ENCODE measurements around the gene OGDH. TPM values are rescaled to one million over a fixed set of nuclear protein-coding genes. Genes with fewer than 3 reads are reported as not detected.

The OGDH gene
- total and polyA plus RNA-seq, 2 of the 13 experiments (the other 11 are each of a cell fraction or from before 2014, with no cell fraction given), result 17.4 to 25.4 TPM

- DNase-seq (ENCODE audit: low spot score) (no peak), FAIRE-seq (no peak), ATAC-seq (peak; percentile 81)
- Histone ChIP-seq H3K4me3 (replicated peaks in 1 of 3; ENCODE audit: insufficient read depth in 1 of 3, low read depth in 2 of 3, low read length in 3 of 3) (no peak overlapping the region), H3K9me3 (ENCODE audit: low read length) (no peaks in the 10 kb centered on the region), H3K27ac (ENCODE audit: extremely low read length, insufficient read depth, low read length) (no peak overlapping the region), H3K4me1 (ENCODE audit: insufficient read depth, low read length) (0 out of 2 replicates have a peak, but pooled peaks cover 6% of the 10 kb centered on the region), H3K36me3 (replicated peaks in 1 of 2; ENCODE audit: control insufficient read depth in 1 of 2, insufficient read depth in 2 of 2, low read length in 2 of 2) (no peaks in the 10 kb centered on the region), H4K20me1 (ENCODE audit: insufficient read depth, low read length) (no peaks in the 10 kb centered on the region), H2AFZ (ENCODE audit: low read length) (peak overlapping the region; percentile 51), H3K4me2 (ENCODE audit: low read depth, low read length) (peak overlapping the region; percentile 38; the same call in 1 of the 2 replicates), H3K79me2 (ENCODE audit: insufficient read depth, low read length) (no peaks in the 10 kb centered on the region), H3K27me3 (ENCODE audit: control insufficient read depth in 1 of 2, insufficient read depth in 2 of 2, low read length in 2 of 2) (no peaks in the 10 kb centered on the region), H3K9ac (ENCODE audit: insufficient read depth, low read depth, low read length) (no peak overlapping the region)
- in situ Hi-C loops (cut with HindIII; ENCODE audit: extremely low pct_ligation_motif_present, low pct_unique_long_range_greater_than_20kb), result loop anchor here (25.0 kb wide), 1 partner anchor 166 kb away; no protein-coding TSS in a partner anchor
- 36% methylated on average over 5 of the region's 5 CpGs for WGBS (ENCODE audit: low lambda C conversion rate)
- POLR2A ChIA-PET, result no interaction called here
- BruUV-seq (replicated peaks), result no TSS peak
- CTCF ChIA-PET (ENCODE audit: low intra/inter-chr PET ratio, low total read pairs), result no interaction called here
- intact Hi-C loops (cut with micrococcal nuclease; ENCODE audit: unreplicated experiment), result no loop called here
- no peak for TF ChIP-seq HMGA1 (CRISPR knock-in tag; conservative IDR thresholded peaks at IDR 0.05)
- no peak for TF ChIP-seq SALL2 (CRISPR knock-in tag; IDR thresholded peaks at IDR 0.05)
- TF ChIP-seq ZNF550 (CRISPR knock-in tag; IDR thresholded peaks at IDR 0.05; ENCODE audit: borderline replicate concordance), result no peak
- TF ChIP-seq CERS6 (CRISPR knock-in tag; IDR thresholded peaks at IDR 0.05), result no peak
- TF ChIP-seq ZSCAN29 (CRISPR knock-in tag; conservative IDR thresholded peaks at IDR 0.05), result no peak
- TF ChIP-seq ZNF274 (CRISPR knock-in tag; IDR thresholded peaks at IDR 0.05), result no peak
- TF ChIP-seq TFE3 (CRISPR knock-in tag; IDR thresholded peaks at IDR 0.05), result no peak
- TF ChIP-seq SRSF4 (IDR thresholded peaks at IDR 0.05; ENCODE audit: low read depth, low read length, poor library complexity, severe bottlenecking), result no peak
- TF ChIP-seq KMT2B (CRISPR knock-in tag; IDR thresholded peaks at IDR 0.05), result no peak
- TF ChIP-seq GTF3A (CRISPR knock-in tag; conservative IDR thresholded peaks at IDR 0.05), result no peak
- TF ChIP-seq TOPORS (CRISPR knock-in tag; IDR thresholded peaks at IDR 0.05), result no peak
- no peak for TF ChIP-seq ZNF124 (CRISPR knock-in tag; IDR thresholded peaks at IDR 0.05)
- TF ChIP-seq CSRNP1 (CRISPR knock-in tag; IDR thresholded peaks at IDR 0.05), result no peak
- peak; percentile 44; the same call in 1 of the 2 replicates for TF ChIP-seq CEBPB (IDR thresholded peaks at IDR 0.05; ENCODE audit: borderline replicate concordance, low read depth, low read length)
- TF ChIP-seq ZEB1 (IDR thresholded peaks at IDR 0.05; ENCODE audit: insufficient replicate concordance, low read depth), result no peak
- 0 out of 2 replicates have a peak, but pooled peaks have one; percentile 37 for TF ChIP-seq ZNF598 (CRISPR knock-in tag; IDR thresholded peaks at IDR 0.05; ENCODE audit: borderline replicate concordance)
- TF ChIP-seq ZNF7 (CRISPR knock-in tag; IDR thresholded peaks at IDR 0.05), result peak; percentile 44; the same call in 1 of the 2 replicates
- no peak for TF ChIP-seq ZNF709 (CRISPR knock-in tag; IDR thresholded peaks at IDR 0.05)
- TF ChIP-seq CCDC6 (CRISPR knock-in tag; IDR thresholded peaks at IDR 0.05), result no peak
- no peak for TF ChIP-seq ZNF891 (CRISPR knock-in tag; IDR thresholded peaks at IDR 0.05)
- no peak for TF ChIP-seq ZNF644 (CRISPR knock-in tag; IDR thresholded peaks at IDR 0.05; ENCODE audit: low read depth)
Observed at GRCh38 chr7:44595934-44596635, 10.3 kb upstream of the OGDH start.
